Endodermal cell (in vitro differentiated cells): Measurements from ENCODE around the gene ELMO1. TPM values are rescaled to one million over a fixed set of nuclear protein-coding genes. Genes with fewer than 3 reads are reported as not detected.

Experiments
- DNase-seq: peaks from one replicate; pipeline ENCODE4 v3.0.0-alpha.2; 2017
- H3K27ac ChIP-seq: 2 replicates; pipeline ENCODE4 v1.5.1; 2013; ENCODE audit warnings: mild to moderate bottlenecking, low read depth, low read length, moderate library complexity
- H3K27me3 ChIP-seq: 2 replicates; pipeline ENCODE4 v1.6.1; 2013; ENCODE audit warnings: mild to moderate bottlenecking, low read length, moderate library complexity; ENCODE audit not compliant: insufficient read depth, control insufficient read depth, poor library complexity, severe bottlenecking
- H3K36me3 ChIP-seq: 2 replicates; pipeline ENCODE4 v1.7.0; 2013; ENCODE audit warnings: mild to moderate bottlenecking, low read length, moderate library complexity; ENCODE audit not compliant: control insufficient read depth, insufficient read depth
- H3K4me1 ChIP-seq: one replicate; pipeline ENCODE4 v1.7.0; 2013; ENCODE audit warnings: low read length; ENCODE audit not compliant: control insufficient read depth, insufficient read depth
- H3K4me3 ChIP-seq: 2 replicates; pipeline ENCODE4 v1.5.1; 2013; ENCODE audit warnings: mild to moderate bottlenecking, low read length, moderate library complexity
- H3K9ac ChIP-seq: 2 replicates; pipeline ENCODE4 v1.6.1; 2013; ENCODE audit warnings: mild to moderate bottlenecking, low read length, moderate library complexity; ENCODE audit not compliant: poor library complexity, severe bottlenecking; ENCODE audit errors: extremely low read depth
- H3K9me3 ChIP-seq: 2 replicates; pipeline ENCODE4 v1.6.1; 2013; ENCODE audit warnings: mild to moderate bottlenecking, low read length, moderate library complexity; ENCODE audit not compliant: control insufficient read depth
- H3K27ac Mint-ChIP-seq: 2 replicates; pipeline ENCODE4 v1.8.0; 2020; ENCODE audit warnings: mixed read lengths
- H3K27me3 Mint-ChIP-seq: 2 replicates; pipeline ENCODE4 v1.8.0; 2021; ENCODE audit warnings: mild to moderate bottlenecking, mixed read lengths; ENCODE audit not compliant: insufficient read depth
- H3K36me3 Mint-ChIP-seq: 2 replicates; pipeline ENCODE4 v1.8.0; 2020; ENCODE audit warnings: low read depth, mixed read lengths
- H3K4me1 Mint-ChIP-seq: 2 replicates; pipeline ENCODE4 v1.8.0; 2020; ENCODE audit warnings: mixed read lengths
- H3K4me3 Mint-ChIP-seq: 2 replicates; pipeline ENCODE4 v1.8.0; 2020; ENCODE audit warnings: mild to moderate bottlenecking, moderate library complexity, mixed read lengths
- H3K9me3 Mint-ChIP-seq: 2 replicates; pipeline ENCODE4 v1.8.0; 2020; ENCODE audit warnings: mild to moderate bottlenecking, mixed read lengths
- CTCF ChIP-seq: fragments of 200-600 bp; sonication (generic); conservative IDR thresholded peaks from 2 replicates; pipeline ENCODE4 v1.5.0; 2021; ENCODE audit warnings: antibody characterized with exemption, mild to moderate bottlenecking
- WGBS, 2 experiments: methylation state at CpG; one replicate each; pipeline versions ENCODE4 v1.1.5 to v1.1.7; 2013; ENCODE audit warnings: missing lambda C conversion rate in 2 of 2, mixed read lengths in 1 of 2; ENCODE audit not compliant: insufficient coverage in 1 of 2, insufficient read length in 1 of 2; 5-methylcytosine and 5-hydroxymethylcytosine counted together
- total RNA-seq, 2 donors: library from RNA; stranded (reverse); fragmentation: NEBNext Ultra II Directional in 1 of 2; extraction: Animal tissue kit (Norgen Biotek cat#: 25700) in 1 of 2; gene quantifications; 2 replicates in 1 of 2; 3 replicates in 1 of 2; pipeline ENCODE4 v1.2.1, GENCODE V29; 2021

ELMO1 gene
- total RNA-seq, 2 donors from 2014 or later, result 120 to 131 TPM

GRCh38 chr7:36961693-36962092 lies 487.0 kb downstream of the ELMO1 start:
- Mint-ChIP-seq H3K9me3 (no peaks in the 10 kb centered on the region), H3K27ac (no peak overlapping the region), H3K36me3 (no peaks in the 10 kb centered on the region), H3K4me1 (peaks cover 17% of the 10 kb centered on the region), H3K4me3 (no peak overlapping the region), H3K27me3 (no peaks in the 10 kb centered on the region)
- Histone ChIP-seq H3K4me3 (no peak overlapping the region), H3K27ac (no peak overlapping the region), H3K27me3 (no peaks in the 10 kb centered on the region), H3K4me1 (peaks cover 6% of the 10 kb centered on the region), H3K9ac (no peak overlapping the region), H3K36me3 (peaks cover 3% of the 10 kb centered on the region), H3K9me3 (no peaks in the 10 kb centered on the region)
- no peak for TF ChIP-seq CTCF
- no peak for DNase-seq

- DNase-seq, result no peak
- Mint-ChIP-seq H3K27me3 (no peaks in the 10 kb centered on the region), H3K9me3 (no peaks in the 10 kb centered on the region), H3K27ac (no peak overlapping the region), H3K36me3 (no peaks in the 10 kb centered on the region), H3K4me3 (no peak overlapping the region), H3K4me1 (peaks cover 17% of the 10 kb centered on the region)
- H3K4me1 ChIP-seq, result peaks cover 6% of the 10 kb centered on the region
- no peak overlapping the region for H3K27ac ChIP-seq
- H3K27me3 ChIP-seq, result no peaks in the 10 kb centered on the region
- H3K4me3 ChIP-seq, result no peak overlapping the region
- peaks cover 3% of the 10 kb centered on the region for H3K36me3 ChIP-seq
- H3K9me3 ChIP-seq, result no peaks in the 10 kb centered on the region
- WGBS, 2 experiments, result 90 to 100% methylated on average over 2 of the region's 2 CpGs
- no peak for TF ChIP-seq CTCF
- no peak overlapping the region for H3K9ac ChIP-seq
Measured at GRCh38 chr7:36961097-36961496, 487.6 kb downstream of the ELMO1 start.

GRCh38 chr7:36960105-36960504 lies 488.6 kb downstream of the ELMO1 start:
- peaks cover 6% of the 10 kb centered on the region for H3K4me1 ChIP-seq
- H3K4me3 Mint-ChIP-seq, result no peak overlapping the region
- H3K36me3 ChIP-seq, result peaks cover 3% of the 10 kb centered on the region
- DNase-seq, result no peak
- H3K27me3 ChIP-seq, result no peaks in the 10 kb centered on the region
- H3K4me3 ChIP-seq, result no peak overlapping the region
- no peak overlapping the region for H3K9ac ChIP-seq
- H3K4me1 Mint-ChIP-seq, result peaks cover 15% of the 10 kb centered on the region
- TF ChIP-seq CTCF, result no peak
- no peak overlapping the region for H3K27ac Mint-ChIP-seq
- no peaks in the 10 kb centered on the region for H3K27me3 Mint-ChIP-seq
- H3K36me3 Mint-ChIP-seq, result no peaks in the 10 kb centered on the region
- H3K27ac ChIP-seq, result no peak overlapping the region
- H3K9me3 Mint-ChIP-seq, result no peaks in the 10 kb centered on the region
- 100% methylated on average over 1 of the region's 1 CpG for WGBS, 2 experiments
- H3K9me3 ChIP-seq, result no peaks in the 10 kb centered on the region
